ENCODE data around the gene WDR54. TPM values are rescaled to one million over a fixed set of nuclear protein-coding genes. Genes with fewer than 3 reads are reported as not detected.
"Not testable (repeated sequence)": the region's sequence is repeated elsewhere in the genome, so short reads cannot be mapped to it uniquely, and the experiment has no call there.

The WDR54 gene
- total RNA-seq, 1 experiment from 2014 or later, result 53.0 TPM

DNA sequence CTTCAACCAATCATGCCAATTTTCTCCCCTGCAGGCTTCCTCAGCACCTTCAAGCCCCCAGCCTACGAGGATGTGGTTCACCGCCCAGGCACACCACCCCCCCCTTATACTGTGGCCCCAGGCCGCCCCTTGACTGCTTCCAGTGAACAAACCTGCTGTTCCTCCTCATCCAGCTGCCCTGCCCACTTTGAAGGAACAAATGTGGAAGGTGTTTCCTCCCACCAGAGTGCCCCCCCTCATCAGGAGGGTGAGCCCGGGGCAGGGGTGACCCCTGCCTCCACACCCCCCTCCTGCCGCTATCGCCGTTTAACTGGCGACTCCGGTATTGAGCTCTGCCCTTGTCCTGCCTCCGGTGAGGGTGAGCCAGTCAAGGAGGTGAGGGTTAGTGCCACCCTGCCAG lies 38.7 kb downstream of the WDR54 start:
- POLR2A ChIA-PET (ENCODE audit: unreplicated experiment); BruUV-seq (replicated peaks): not testable (repeated sequence)
- H3K4me2 ChIP-seq, result 0 out of 2 replicates have a peak overlapping the region, but pooled peaks have one; percentile 99

DNA sequence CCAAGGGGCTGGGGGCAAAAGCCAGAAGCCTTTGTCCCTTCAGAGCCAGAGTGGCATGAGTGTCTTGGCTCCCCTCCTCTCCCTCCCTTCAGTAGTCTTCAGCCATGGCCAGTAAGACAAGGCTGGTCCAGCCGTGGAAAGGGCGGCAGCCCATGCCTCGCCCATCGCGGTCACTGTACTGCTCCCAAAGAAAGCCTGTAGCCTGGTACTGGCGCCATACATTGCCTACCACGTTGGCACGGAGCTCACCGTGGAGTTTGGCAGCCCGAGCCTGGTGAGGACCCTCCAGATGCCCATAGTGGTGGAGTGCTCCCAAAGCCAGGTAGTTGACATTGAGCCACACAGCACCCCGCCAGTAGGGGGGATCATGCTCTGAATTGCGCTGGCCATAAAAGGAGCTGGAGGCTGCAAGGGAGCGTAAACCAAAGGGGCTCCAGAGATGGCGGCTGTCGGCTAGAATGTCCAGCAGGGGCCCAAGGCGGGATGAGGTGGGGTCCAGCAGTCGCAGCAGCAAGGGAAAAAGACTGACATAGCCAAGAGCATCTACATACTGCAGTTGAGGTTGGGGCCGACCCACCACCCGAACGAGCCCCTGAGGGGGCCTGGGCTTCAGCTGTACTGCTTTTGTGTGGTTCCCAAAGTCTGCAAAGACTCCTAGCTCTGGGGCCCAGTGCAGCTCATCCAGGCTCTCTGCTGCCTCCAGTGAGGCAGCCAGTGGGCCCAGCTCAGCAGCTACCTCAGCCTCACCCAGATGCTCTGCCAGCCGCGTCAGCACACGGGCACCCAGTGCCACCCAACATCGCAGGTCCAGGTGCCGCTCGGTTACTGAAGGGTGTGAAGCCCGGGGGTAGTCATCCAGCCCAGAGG lies 39.9 kb downstream of the WDR54 start:
- Histone ChIP-seq H2AFZ (no peak overlapping the region), H3K36me3 (ENCODE audit: low read depth) (peaks cover 15% of the 10 kb centered on the region), H3K27ac (no peak overlapping the region), H3F3A (ENCODE audit: insufficient read depth, low read depth) (peaks cover 25% of the 10 kb centered on the region), H3K9me2 (ENCODE audit: insufficient read depth) (no peaks in the 10 kb centered on the region), H3K9me3 (ENCODE audit: insufficient read depth, low read depth) (no peaks in the 10 kb centered on the region), H3K79me2 (ENCODE audit: low read depth) (peaks cover 37% of the 10 kb centered on the region), H3K4me3 (no peak overlapping the region), H3K4me2 (no peak overlapping the region), H4K20me1 (ENCODE audit: insufficient read depth) (no peaks in the 10 kb centered on the region), H3K27me3 (ENCODE audit: insufficient read depth, low read depth) (no peaks in the 10 kb centered on the region), H3K4me1 (replicated peaks; ENCODE audit: insufficient read depth) (peaks cover 22% of the 10 kb centered on the region)
- TF ChIP-seq EZH2 (IDR thresholded peaks at IDR 0.05; ENCODE audit: low read depth), result no peak
- TF ChIP-seq, protein P1, sequence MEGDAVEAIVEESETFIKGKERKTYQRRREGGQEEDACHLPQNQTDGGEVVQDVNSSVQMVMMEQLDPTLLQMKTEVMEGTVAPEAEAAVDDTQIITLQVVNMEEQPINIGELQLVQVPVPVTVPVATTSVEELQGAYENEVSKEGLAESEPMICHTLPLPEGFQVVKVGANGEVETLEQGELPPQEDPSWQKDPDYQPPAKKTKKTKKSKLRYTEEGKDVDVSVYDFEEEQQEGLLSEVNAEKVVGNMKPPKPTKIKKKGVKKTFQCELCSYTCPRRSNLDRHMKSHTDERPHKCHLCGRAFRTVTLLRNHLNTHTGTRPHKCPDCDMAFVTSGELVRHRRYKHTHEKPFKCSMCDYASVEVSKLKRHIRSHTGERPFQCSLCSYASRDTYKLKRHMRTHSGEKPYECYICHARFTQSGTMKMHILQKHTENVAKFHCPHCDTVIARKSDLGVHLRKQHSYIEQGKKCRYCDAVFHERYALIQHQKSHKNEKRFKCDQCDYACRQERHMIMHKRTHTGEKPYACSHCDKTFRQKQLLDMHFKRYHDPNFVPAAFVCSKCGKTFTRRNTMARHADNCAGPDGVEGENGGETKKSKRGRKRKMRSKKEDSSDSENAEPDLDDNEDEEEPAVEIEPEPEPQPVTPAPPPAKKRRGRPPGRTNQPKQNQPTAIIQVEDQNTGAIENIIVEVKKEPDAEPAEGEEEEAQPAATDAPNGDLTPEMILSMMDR (conservative IDR thresholded peaks at IDR 0.05), result no peak; the same call in 1 of the 2 replicates
- intact Hi-C loops (cut with micrococcal nuclease; ENCODE audit: unreplicated experiment), result no loop called here
- POLR2A ChIA-PET (ENCODE audit: unreplicated experiment), result no interaction called here
- DNase-seq, result no peak
- CTCF ChIA-PET, result interaction anchor here (0.5 kb wide), 1 partner anchor 24 kb away, joined by 4 read pairs; no protein-coding TSS in a partner anchor
- BruUV-seq (replicated peaks), result no TSS peak

More for the DNA sequence above, 38.7 kb downstream of the WDR54 start:
- H3K9me2 ChIP-seq (ENCODE audit: insufficient read depth); H3K9me3 ChIP-seq (ENCODE audit: insufficient read depth, low read depth); CTCF ChIA-PET; H3K4me3 ChIP-seq; H2AFZ ChIP-seq; H3K27ac ChIP-seq; H4K20me1 ChIP-seq (ENCODE audit: insufficient read depth); H3K27me3 ChIP-seq (ENCODE audit: insufficient read depth, low read depth); intact Hi-C loops (cut with micrococcal nuclease; ENCODE audit: unreplicated experiment); DNase-seq: not testable (repeated sequence)
- peaks cover 31% of the 10 kb centered on the region for H3F3A ChIP-seq (ENCODE audit: insufficient read depth, low read depth)
- peaks cover 24% of the 10 kb centered on the region for H3K4me1 ChIP-seq (replicated peaks; ENCODE audit: insufficient read depth)
- H3K36me3 ChIP-seq (ENCODE audit: low read depth), result peaks cover 15% of the 10 kb centered on the region
- peaks cover 41% of the 10 kb centered on the region for H3K79me2 ChIP-seq (ENCODE audit: low read depth)

DNA sequence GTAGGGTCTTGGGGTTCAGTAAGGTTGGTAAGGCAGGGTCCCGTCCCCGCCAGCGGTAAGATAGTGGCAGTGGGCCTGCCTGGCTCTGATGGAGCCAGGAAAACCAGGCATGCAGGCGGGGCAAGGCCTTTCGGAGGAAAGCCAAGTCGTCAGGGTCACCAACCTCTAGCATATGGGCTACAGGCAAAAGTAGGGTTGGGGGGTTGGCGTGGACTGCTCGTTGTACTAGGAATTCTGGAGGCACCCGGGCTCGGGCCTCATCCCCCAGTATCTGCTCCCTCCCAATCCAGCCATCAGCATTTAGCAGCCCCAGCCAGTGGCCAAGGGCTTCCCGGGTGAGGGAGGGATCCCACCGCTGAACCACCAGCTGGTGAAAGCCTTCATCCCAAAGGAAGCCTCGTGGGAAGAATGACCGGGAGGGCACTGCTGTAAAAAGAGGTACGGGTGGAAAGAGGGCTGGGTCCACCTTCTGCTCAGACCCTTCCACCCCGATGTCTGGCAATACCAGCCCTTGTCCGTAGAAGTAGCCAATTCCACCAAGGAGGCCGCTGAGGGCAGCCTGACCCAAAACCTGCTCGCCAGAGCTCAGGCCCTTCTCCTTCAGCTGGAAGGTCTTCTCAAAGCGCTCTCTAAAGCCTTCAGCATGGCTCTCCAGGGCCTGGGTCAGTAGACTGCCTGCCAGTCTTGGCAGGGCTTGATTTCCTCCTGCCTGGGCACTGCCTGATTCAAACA lies 40.7 kb downstream of the WDR54 start:
- POLR2A ChIA-PET (ENCODE audit: unreplicated experiment), result no interaction called here
- BruUV-seq (replicated peaks), result no TSS peak

More for the DNA sequence above, 40.7 kb downstream of the WDR54 start:
- Histone ChIP-seq H3K27me3 (ENCODE audit: insufficient read depth, low read depth) (no peaks in the 10 kb centered on the region), H2AFZ (no peak overlapping the region), H3K4me2 (no peak overlapping the region), H4K20me1 (ENCODE audit: insufficient read depth) (no peaks in the 10 kb centered on the region), H3K36me3 (ENCODE audit: low read depth) (peaks cover 15% of the 10 kb centered on the region), H3K79me2 (ENCODE audit: low read depth) (peaks cover 32% of the 10 kb centered on the region), H3K4me3 (no peak overlapping the region), H3K9me2 (ENCODE audit: insufficient read depth) (no peaks in the 10 kb centered on the region), H3F3A (ENCODE audit: insufficient read depth, low read depth) (peaks cover 22% of the 10 kb centered on the region; the same call in 1 of the 2 replicates), H3K9me3 (ENCODE audit: insufficient read depth, low read depth) (no peaks in the 10 kb centered on the region), H3K4me1 (replicated peaks; ENCODE audit: insufficient read depth) (peaks cover 22% of the 10 kb centered on the region), H3K27ac (no peak overlapping the region)
- CTCF ChIA-PET, result interaction anchor here (0.5 kb wide), 1 partner anchor 24 kb away, joined by 4 read pairs; no protein-coding TSS in a partner anchor
- TF ChIP-seq, protein P1 (conservative IDR thresholded peaks at IDR 0.05), result no peak
- TF ChIP-seq EZH2 (IDR thresholded peaks at IDR 0.05; ENCODE audit: low read depth), result no peak
- DNase-seq, result no peak
- intact Hi-C loops (cut with micrococcal nuclease; ENCODE audit: unreplicated experiment), result no loop called here

Measured in PC-9 (cell line).